Measurements from ENCODE around the gene KAZN. TPM values are rescaled to one million over a fixed set of nuclear protein-coding genes. Genes with fewer than 3 reads are reported as not detected.

The KAZN gene
- total RNA-seq, 2 donors from 2014 or later = 0.46 to 0.58 TPM

- ATAC-seq (replicated peaks in 1 of 2) (no peak), DNase-seq (no peak)
- H3K9me3 Mint-ChIP-seq = peaks cover 4 to 7% of the 10 kb centered on the region in 2 donors
- no peak overlapping the region for H3K27ac Mint-ChIP-seq
- H3K27me3 Mint-ChIP-seq (ENCODE audit: low read depth) = no peaks in the 10 kb centered on the region
- peaks cover 1 to 3% of the 10 kb centered on the region in 2 donors for H3K36me3 Mint-ChIP-seq (ENCODE audit: insufficient read depth in 2 of 2)
- no peaks in the 10 kb centered on the region for H3K4me1 Mint-ChIP-seq (ENCODE audit: low read depth)
- no peak overlapping the region for H3K4me3 Mint-ChIP-seq
These were observed 212.3 kb downstream of the KAZN start for GRCh38 chr1:14810595-14811361.

GRCh38 chr1:14811573-14811972, 213.1 kb downstream of the KAZN start:
- Mint-ChIP-seq H3K27me3 (ENCODE audit: low read depth) (no peaks in the 10 kb centered on the region), H3K4me3 (no peak overlapping the region), H3K9me3 (peaks cover 4 to 5% of the 10 kb centered on the region in 2 donors), H3K36me3 (ENCODE audit: insufficient read depth in 2 of 2) (peaks cover 1 to 3% of the 10 kb centered on the region in 2 donors), H3K27ac (no peak overlapping the region), H3K4me1 (ENCODE audit: low read depth) (no peaks in the 10 kb centered on the region)
- DNase-seq (no peak), ATAC-seq (replicated peaks in 1 of 2) (no peak)

DNA sequence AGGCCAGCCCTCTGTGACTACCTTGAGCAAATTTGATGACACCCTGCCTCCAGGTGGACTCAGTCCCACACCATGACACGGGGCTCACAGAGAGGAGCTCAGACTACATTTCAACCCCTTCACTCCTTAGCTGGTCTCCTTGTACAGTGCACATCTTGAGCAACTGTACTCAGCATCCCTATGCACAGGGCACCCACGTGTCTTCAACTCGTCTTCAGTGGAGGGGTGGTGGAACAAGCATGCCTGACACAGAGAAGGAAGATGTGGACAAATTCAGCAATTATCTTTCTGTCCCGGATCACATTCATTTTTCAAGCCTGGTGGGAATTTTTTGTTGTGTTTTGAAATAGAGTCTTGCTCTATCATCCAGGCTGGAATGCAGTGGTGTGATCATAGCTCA, 213.7 kb downstream of the KAZN start:
- no peak overlapping the region for H3K4me3 Mint-ChIP-seq
- H3K27me3 Mint-ChIP-seq (ENCODE audit: low read depth) = no peaks in the 10 kb centered on the region
- H3K9me3 Mint-ChIP-seq = peaks cover 2 to 4% of the 10 kb centered on the region in 2 donors
- ATAC-seq (replicated peaks in 1 of 2) (no peak), DNase-seq (no peak)
- no peak overlapping the region for H3K27ac Mint-ChIP-seq
- no peaks in the 10 kb centered on the region for H3K4me1 Mint-ChIP-seq (ENCODE audit: low read depth)
- peaks cover 1 to 3% of the 10 kb centered on the region in 2 donors for H3K36me3 Mint-ChIP-seq (ENCODE audit: insufficient read depth in 2 of 2)

DNA sequence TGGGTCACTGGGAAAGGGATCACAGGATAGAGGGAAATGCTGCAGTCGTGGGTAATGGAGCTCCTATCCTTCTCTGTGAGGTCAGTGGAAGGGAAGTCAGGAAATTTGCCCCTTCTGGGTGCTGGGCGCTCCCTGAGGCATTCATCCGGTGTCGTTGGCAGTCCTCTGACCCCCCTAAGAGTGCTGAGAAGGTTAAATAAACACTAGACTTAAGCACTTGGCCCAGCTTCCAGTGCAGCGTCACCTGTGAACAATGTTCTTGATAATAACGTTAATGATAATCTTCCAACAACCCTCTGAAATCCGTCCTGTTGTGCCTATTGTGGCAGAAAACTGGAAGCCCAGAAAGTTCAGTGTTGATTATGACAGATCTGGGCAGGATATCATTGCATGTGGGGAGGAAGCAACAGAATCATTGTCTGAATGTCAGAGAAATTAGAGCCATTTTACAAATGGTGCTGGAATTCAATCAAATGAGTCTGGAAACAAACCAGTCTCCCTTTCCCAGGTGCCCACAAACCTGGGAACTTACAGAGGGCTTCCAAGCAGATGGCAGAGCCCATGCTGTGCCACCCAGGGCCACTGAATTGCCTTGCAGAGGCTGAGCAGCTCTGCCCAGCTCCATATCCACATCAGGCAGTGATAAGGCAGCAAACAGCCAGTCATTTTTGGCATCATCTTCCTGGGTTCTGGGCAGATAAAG, 216.8 kb downstream of the KAZN start:
- no peak for ATAC-seq (replicated peaks in 1 of 2)
- Mint-ChIP-seq H3K27me3 (ENCODE audit: low read depth) (no peaks in the 10 kb centered on the region), H3K27ac (no peak overlapping the region), H3K4me3 (no peak overlapping the region), H3K36me3 (ENCODE audit: insufficient read depth in 2 of 2) (no peaks in the 10 kb centered on the region), H3K4me1 (ENCODE audit: low read depth) (no peaks in the 10 kb centered on the region), H3K9me3 (no peaks in the 10 kb centered on the region)
- no peak for DNase-seq

DNA sequence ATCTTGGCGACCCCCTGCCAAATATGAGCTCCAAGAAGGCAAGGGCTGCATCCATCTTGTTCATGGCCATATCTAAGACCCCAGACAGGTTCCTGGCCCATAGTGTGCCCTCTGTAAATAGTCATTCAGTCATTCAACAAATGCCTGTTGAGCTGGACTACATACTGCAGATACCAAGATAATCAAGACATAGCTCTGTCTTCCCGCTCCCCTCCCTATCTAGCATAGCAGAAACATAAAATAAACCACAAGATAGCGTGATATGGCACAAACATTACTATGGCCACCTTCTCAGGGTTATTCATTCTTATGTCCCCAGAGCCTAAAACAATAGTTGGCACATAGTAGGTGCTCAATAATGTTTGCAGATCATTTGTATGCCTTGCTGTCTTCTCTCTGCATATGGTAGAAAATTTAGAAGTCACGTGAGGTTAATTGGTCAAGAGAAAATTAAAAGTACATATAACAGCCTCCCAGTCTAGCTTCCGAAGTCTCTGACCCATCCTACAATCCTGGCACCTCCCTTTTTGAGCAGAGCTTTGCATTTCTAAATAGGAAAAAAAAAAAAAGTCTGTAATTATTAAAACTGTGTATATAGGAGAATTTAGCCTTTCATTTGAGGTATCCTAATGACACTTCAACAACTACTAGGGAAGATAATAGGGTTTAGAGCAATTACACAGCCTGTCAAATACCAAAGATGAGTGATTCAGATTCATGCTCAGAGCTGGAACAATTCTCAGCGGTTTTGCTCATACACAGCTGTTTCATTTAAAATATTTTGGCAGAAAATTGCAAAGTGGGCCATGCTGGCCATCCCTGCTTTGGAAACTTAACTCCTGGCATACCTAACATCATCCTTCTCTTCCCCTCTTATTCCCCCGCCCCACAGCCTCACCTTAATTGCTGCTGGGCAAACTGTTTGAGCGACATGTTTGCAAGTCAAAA, 219.0 kb downstream of the KAZN start:
- H3K27me3 Mint-ChIP-seq (ENCODE audit: low read depth) = no peaks in the 10 kb centered on the region
- H3K36me3 Mint-ChIP-seq (ENCODE audit: insufficient read depth in 2 of 2) = no peaks in the 10 kb centered on the region
- DNase-seq (no peak), ATAC-seq (replicated peaks in 1 of 2) (no peak)
- H3K27ac Mint-ChIP-seq = no peak overlapping the region
- H3K4me1 Mint-ChIP-seq (ENCODE audit: low read depth) = no peaks in the 10 kb centered on the region
- no peaks in the 10 kb centered on the region for H3K9me3 Mint-ChIP-seq
- H3K4me3 Mint-ChIP-seq = no peak overlapping the region

- ATAC-seq (replicated peaks in 1 of 2) = no peak
- H3K4me1 Mint-ChIP-seq (ENCODE audit: low read depth) = no peaks in the 10 kb centered on the region
- peaks cover 7% of the 10 kb centered on the region for H3K27me3 Mint-ChIP-seq (ENCODE audit: low read depth)
- no peak overlapping the region for H3K4me3 Mint-ChIP-seq
- H3K27ac Mint-ChIP-seq = no peak overlapping the region
- H3K36me3 Mint-ChIP-seq (ENCODE audit: insufficient read depth in 2 of 2) = no peaks in the 10 kb centered on the region
- no peaks in the 10 kb centered on the region for H3K9me3 Mint-ChIP-seq
- DNase-seq = no peak
These were observed 222.0 kb downstream of the KAZN start for GRCh38 chr1:14820295-14821085.

DNA sequence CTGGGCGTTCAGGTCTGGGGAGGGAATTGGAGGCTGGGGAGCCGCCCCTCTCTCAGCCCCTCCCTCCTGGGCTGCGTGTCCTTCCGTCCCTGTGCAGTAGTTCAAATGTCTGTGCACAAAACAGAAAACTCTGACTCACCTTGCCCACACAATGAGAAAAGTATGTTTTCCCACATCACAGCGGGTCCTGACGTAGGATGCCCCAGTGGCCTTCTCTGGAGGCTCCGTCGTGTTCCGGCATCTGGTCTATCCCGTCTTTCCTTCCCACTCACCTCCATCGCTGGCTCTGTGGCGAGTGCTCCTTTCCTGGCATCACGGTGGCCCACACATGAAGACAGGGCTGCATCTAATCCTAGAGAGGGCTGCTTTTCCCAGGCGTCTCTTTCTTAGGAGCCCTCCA, 224.0 kb downstream of the KAZN start:
- H3K27ac Mint-ChIP-seq = no peak overlapping the region
- ATAC-seq (replicated peaks in 1 of 2) (no peak), DNase-seq (no peak)
- H3K4me1 Mint-ChIP-seq (ENCODE audit: low read depth) = no peaks in the 10 kb centered on the region
- no peaks in the 10 kb centered on the region for H3K36me3 Mint-ChIP-seq (ENCODE audit: insufficient read depth in 2 of 2)
- H3K4me3 Mint-ChIP-seq = no peak overlapping the region
- no peaks in the 10 kb centered on the region for H3K9me3 Mint-ChIP-seq
- peaks cover 7% of the 10 kb centered on the region for H3K27me3 Mint-ChIP-seq (ENCODE audit: low read depth)

DNA sequence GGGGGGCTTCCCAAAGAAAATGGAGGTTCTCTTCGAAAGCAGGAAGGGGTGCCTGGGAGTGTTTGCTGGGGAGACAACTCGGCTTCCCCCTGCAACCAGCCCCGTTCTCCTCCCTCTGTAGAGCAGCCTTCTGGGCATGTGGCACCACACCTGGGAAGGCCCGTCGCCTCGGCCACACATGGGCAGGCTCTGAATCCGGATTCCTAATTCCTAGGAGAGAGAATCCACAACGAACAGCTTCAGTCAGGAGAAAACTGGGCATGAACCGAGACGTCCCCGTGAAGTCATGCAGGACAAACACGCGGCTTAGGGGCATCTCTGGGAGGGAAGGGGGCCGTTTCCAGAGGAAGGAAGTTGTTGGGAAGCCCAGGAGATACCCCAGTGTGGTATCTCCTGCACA, 224.5 kb downstream of the KAZN start:
- Mint-ChIP-seq H3K27me3 (ENCODE audit: low read depth) (peaks cover 7% of the 10 kb centered on the region), H3K4me1 (ENCODE audit: low read depth) (no peaks in the 10 kb centered on the region), H3K9me3 (no peaks in the 10 kb centered on the region), H3K4me3 (no peak overlapping the region), H3K27ac (no peak overlapping the region), H3K36me3 (ENCODE audit: insufficient read depth in 2 of 2) (no peaks in the 10 kb centered on the region)
- DNase-seq (no peak), ATAC-seq (replicated peaks in 1 of 2) (no peak)

- Mint-ChIP-seq H3K4me3 (no peak overlapping the region), H3K9me3 (no peaks in the 10 kb centered on the region), H3K27ac (no peak overlapping the region), H3K27me3 (ENCODE audit: low read depth) (peaks cover 7% of the 10 kb centered on the region), H3K36me3 (ENCODE audit: insufficient read depth in 2 of 2) (no peaks in the 10 kb centered on the region), H3K4me1 (ENCODE audit: low read depth) (no peaks in the 10 kb centered on the region)
- ATAC-seq (replicated peaks in 1 of 2) (no peak), DNase-seq (no peak)
These were observed 225.9 kb downstream of the KAZN start for GRCh38 chr1:14824314-14824915.

DNA sequence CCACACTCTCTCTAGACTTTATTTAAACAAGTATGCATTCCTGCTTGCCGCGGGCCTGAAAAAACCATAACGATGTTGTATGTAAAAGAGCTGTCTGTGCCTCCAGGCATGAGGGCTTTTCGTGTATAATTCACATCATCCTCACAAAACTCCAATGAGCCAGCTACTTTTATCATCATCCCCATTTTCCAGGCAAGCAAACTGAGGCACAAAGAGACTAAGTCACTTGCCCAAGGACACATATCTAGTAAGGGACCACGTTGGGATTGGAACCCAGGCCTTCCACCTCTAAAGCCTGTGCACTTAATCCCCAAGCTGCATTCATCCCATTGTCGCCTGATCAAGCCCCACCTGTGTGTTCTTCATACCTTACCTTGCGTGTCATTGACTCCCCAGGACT, 226.9 kb downstream of the KAZN start:
- peaks cover 7% of the 10 kb centered on the region for H3K27me3 Mint-ChIP-seq (ENCODE audit: low read depth)
- ATAC-seq (replicated peaks in 1 of 2) (no peak), DNase-seq (no peak)
- no peaks in the 10 kb centered on the region for H3K9me3 Mint-ChIP-seq
- H3K36me3 Mint-ChIP-seq (ENCODE audit: insufficient read depth in 2 of 2) = no peaks in the 10 kb centered on the region
- H3K4me3 Mint-ChIP-seq = no peak overlapping the region
- no peaks in the 10 kb centered on the region for H3K4me1 Mint-ChIP-seq (ENCODE audit: low read depth)
- H3K27ac Mint-ChIP-seq = no peak overlapping the region

- ATAC-seq (replicated peaks in 1 of 2) (no peak), DNase-seq (no peak)
- Mint-ChIP-seq H3K27ac (no peak overlapping the region), H3K4me1 (ENCODE audit: low read depth) (no peaks in the 10 kb centered on the region), H3K27me3 (ENCODE audit: low read depth) (peaks cover 7% of the 10 kb centered on the region), H3K36me3 (ENCODE audit: insufficient read depth in 2 of 2) (no peaks in the 10 kb centered on the region), H3K4me3 (no peak overlapping the region), H3K9me3 (no peaks in the 10 kb centered on the region)
These were observed 227.7 kb downstream of the KAZN start for GRCh38 chr1:14826172-14826636.

DNA sequence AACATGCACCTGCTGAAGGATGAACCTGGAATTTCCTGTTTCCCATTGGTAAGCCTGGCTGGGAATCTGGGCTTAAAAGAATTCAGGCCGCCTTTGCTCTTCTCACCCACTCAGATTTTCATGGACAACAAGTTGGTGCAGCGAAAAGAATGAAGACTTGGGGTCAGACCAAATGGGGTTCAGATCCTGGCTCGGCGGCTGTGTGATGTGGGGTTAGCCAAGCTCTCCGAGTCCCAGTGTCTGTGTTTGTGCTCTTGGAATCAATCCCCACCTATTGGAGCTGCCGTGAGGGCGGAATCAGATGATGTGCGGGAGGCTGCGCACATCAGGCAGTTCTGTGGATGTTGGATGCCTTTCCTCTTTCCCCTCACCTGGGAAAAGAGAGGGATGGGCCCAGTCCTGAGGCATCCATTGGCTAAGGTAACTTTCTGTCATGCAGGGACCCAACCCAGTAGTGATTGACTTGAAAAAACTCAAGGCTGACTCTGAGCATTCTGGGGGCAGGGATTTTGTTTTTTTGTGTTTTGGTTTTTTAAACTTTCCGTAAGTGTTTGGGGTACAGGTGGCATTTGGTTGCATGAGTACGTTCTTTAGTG, 228.3 kb downstream of the KAZN start:
- H3K4me3 Mint-ChIP-seq = no peak overlapping the region
- H3K36me3 Mint-ChIP-seq (ENCODE audit: insufficient read depth in 2 of 2) = no peaks in the 10 kb centered on the region
- no peaks in the 10 kb centered on the region for H3K4me1 Mint-ChIP-seq (ENCODE audit: low read depth)
- peaks cover 7% of the 10 kb centered on the region for H3K27me3 Mint-ChIP-seq (ENCODE audit: low read depth)
- ATAC-seq (replicated peaks in 1 of 2) (no peak), DNase-seq (no peak)
- H3K27ac Mint-ChIP-seq = no peak overlapping the region
- no peaks in the 10 kb centered on the region for H3K9me3 Mint-ChIP-seq

Measured in activated T-cell treated with anti-CD3 and anti-CD28 coated beads, Interleukin-2, amount 50 U/mL, for 72 hours (primary cell).